T-cell (primary cell): ENCODE measurements around the gene PUS10. TPM values are rescaled to one million over a fixed set of nuclear protein-coding genes. Genes with fewer than 3 reads are reported as not detected.

ENCODE experiments used
- ATAC-seq, 4 experiments: fragments of 200-7000 bp in 3 of 4; fragments of 150-1000 bp in 1 of 4; cut with Tn5 transposase; replicated peaks in 1 of 4; 1 replicate in 3 of 4; 2 replicates in 1 of 4; pipeline ENCODE4 v1.10.0; 2021; ENCODE audit warnings: moderate library complexity in 3 of 4, mild to moderate bottlenecking in 2 of 4, moderate number of reproducible peaks in 1 of 4
- CTCF ChIA-PET, 2 donors: fragments of 300-600 bp; sonication (Branson Sonifier 250); formaldehyde crosslinking; loops; one replicate each; lab custom pipeline; 2022; ENCODE audit warnings: antibody characterized with exemption in 2 of 2; lab: Charles Lee
- POLR2A ChIA-PET, 2 donors: fragments of 300-600 bp; sonication (Branson Sonifier 250); formaldehyde crosslinking; loops; one replicate each; lab custom pipeline; 2022; ENCODE audit warnings: antibody characterized with exemption in 2 of 2; lab: Charles Lee
- DNase-seq, 35 experiments: peaks; one replicate each; pipeline versions ENCODE4 v3.0.0 to v3.0.0-alpha.2; 2013 to 2023
- H3K27ac ChIP-seq: one replicate; pipeline ENCODE4 v1.5.1; 2013; ENCODE audit warnings: low read length
- H3K27me3 ChIP-seq, 2 experiments: replicated peaks in 1 of 2; 1 replicate in 1 of 2; 2 replicates in 1 of 2; pipeline versions ENCODE4 v1.6.1 to v1.7.0; 2013; ENCODE audit warnings: low read length in 1 of 2, mixed read lengths in 1 of 2; ENCODE audit not compliant: control insufficient read depth in 2 of 2, insufficient read depth in 2 of 2; ENCODE audit errors: extremely low read depth in 1 of 2
- H3K36me3 ChIP-seq, 2 donors: 1 replicate in 1 of 2; 2 replicates in 1 of 2; pipeline versions ENCODE4 v1.6.1 to v1.7.0; 2013; ENCODE audit warnings: low read length in 1 of 2; ENCODE audit not compliant: control insufficient read depth in 2 of 2, insufficient read depth in 1 of 2; ENCODE audit errors: extremely low read depth in 1 of 2
- H3K4me1 ChIP-seq, 2 experiments: 1 replicate in 1 of 2; 2 replicates in 1 of 2; pipeline versions ENCODE4 v1.6.1 to v1.7.0; 2013; ENCODE audit warnings: low read length in 2 of 2, mixed read lengths in 1 of 2; ENCODE audit not compliant: insufficient read depth in 2 of 2, control insufficient read depth in 1 of 2; ENCODE audit errors: extremely low read depth in 1 of 2
- H3K4me3 ChIP-seq, 2 donors: 1 replicate in 1 of 2; 2 replicates in 1 of 2; pipeline versions ENCODE4 v1.5.1 to v1.7.0; 2013; ENCODE audit warnings: mild to moderate bottlenecking in 2 of 2, low read length in 1 of 2, moderate library complexity in 1 of 2; ENCODE audit not compliant: control insufficient read depth in 1 of 2; ENCODE audit errors: extremely low read depth in 1 of 2
- H3K9me3 ChIP-seq: 2 replicates; pipeline ENCODE4 v1.7.0; 2013
- H3K27ac Mint-ChIP-seq, 2 donors: one replicate each; pipeline ENCODE4 v1.8.0; 2020 to 2021; ENCODE audit warnings: mild to moderate bottlenecking in 2 of 2, mixed read lengths in 2 of 2
- H3K27me3 Mint-ChIP-seq, 2 donors: one replicate each; pipeline ENCODE4 v1.8.0; 2021 to 2022; ENCODE audit warnings: mixed read lengths in 2 of 2
- H3K36me3 Mint-ChIP-seq: one replicate; pipeline ENCODE4 v1.8.0; 2021; ENCODE audit warnings: mixed read lengths
- H3K4me1 Mint-ChIP-seq, 3 donors: one replicate each; pipeline ENCODE4 v1.8.0; 2020 to 2022; ENCODE audit warnings: mixed read lengths in 3 of 3, mild to moderate bottlenecking in 1 of 3
- H3K4me3 Mint-ChIP-seq, 3 donors: one replicate each; pipeline ENCODE4 v1.8.0; 2020 to 2022; ENCODE audit warnings: mild to moderate bottlenecking in 3 of 3, mixed read lengths in 3 of 3, moderate library complexity in 3 of 3
- H3K9me3 Mint-ChIP-seq, 3 donors: one replicate each; pipeline ENCODE4 v1.8.0; 2020 to 2022; ENCODE audit warnings: mixed read lengths in 3 of 3
- WGBS: methylation state at CpG from one replicate; pipeline ENCODE4 v1.1.5; 2013; ENCODE audit warnings: missing lambda C conversion rate; ENCODE audit not compliant: insufficient coverage; 5-methylcytosine and 5-hydroxymethylcytosine counted together
- total RNA-seq, 35 experiments: library from RNA in 6 of 35; stranded (reverse) in 6 of 35; fragments of 120-200 nt in 1 of 35; gene quantifications; one replicate each; pipeline versions ENCODE4 v1.2.1 to v1.2.4 and lab custom pipeline; 2013 to 2026

PUS10 gene
- total RNA-seq, 5 donors from 2014 or later (not counting 1 experiment from before 2014, with no cell fraction given), result 5.2 to 6.4 (median 5.6) TPM

DNA sequence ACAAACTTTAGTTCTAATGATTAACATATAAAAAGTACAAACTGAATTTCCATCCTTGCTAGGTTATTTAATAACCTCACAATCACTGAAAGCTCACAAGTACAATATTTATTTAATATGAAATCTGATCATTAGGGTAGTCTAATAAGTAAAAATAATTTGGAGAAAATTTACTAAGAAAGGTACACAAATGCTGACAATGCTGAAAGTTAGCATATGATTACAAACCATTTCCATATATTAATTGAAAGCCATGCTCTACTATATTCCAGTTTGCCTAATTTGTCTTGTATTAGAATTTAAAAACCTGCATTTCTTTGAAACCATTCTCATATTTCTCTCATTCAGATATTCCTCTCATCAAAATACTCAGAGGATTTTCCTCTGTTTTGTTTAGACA, 8.7 kb downstream of the PUS10 start:
- Histone ChIP-seq H3K4me1 (no peaks in the 10 kb centered on the region), H3K4me3 (no peak overlapping the region), H3K9me3 (no peaks in the 10 kb centered on the region), H3K36me3 (peaks cover 0 to 2% of the 10 kb centered on the region in 2 donors), H3K27me3 (no peaks in the 10 kb centered on the region), H3K27ac (no peak overlapping the region)
- Mint-ChIP-seq H3K27me3 (no peaks in the 10 kb centered on the region), H3K4me3 (no peak overlapping the region), H3K9me3 (no peaks in the 10 kb centered on the region), H3K27ac (no peak overlapping the region), H3K4me1 (peaks cover 0 to under 1% (median 0%) of the 10 kb centered on the region in 3 donors), H3K36me3 (peaks cover 10% of the 10 kb centered on the region)
- ATAC-seq (no peak), DNase-seq (no peak)
- CTCF ChIA-PET, result interaction anchor here in 1 of 2 donors (0.9 kb wide), 1 partner anchor 210 kb away, joined by 3 read pairs; no protein-coding TSS in a partner anchor
- POLR2A ChIA-PET, result interaction anchor here in 1 of 2 donors (0.5 kb wide), 1 partner anchor 52 kb away, joined by 9 read pairs; no protein-coding TSS in a partner anchor

DNA sequence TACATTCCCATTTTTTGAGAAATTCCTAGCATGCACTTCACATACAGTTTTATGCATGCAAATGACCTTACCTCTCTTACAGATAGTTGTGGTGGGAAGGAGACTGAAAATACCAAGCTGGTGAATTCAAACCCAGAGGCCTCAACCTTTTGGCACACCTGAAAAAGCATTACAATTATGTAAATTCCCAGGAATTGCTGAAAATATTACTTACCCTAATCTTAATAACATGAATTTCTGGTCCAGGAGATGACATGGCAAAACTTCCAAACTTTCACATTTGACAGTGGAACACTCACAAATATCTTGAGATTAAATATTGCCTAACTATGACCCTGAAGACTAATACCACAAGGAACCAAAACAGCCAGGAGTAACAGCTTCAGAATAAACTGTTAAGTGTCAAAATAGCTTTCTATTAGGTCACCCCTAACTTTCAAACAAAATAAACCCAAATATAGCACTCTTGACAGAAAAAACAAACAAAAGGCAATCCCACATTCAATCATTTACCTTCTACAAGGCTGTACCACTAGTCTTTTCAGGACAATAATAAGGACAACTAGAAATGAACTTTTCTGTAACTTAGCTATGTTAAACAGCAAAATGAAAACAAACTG, 11.5 kb downstream of the PUS10 start:
- no peak for DNase-seq
- ATAC-seq, result no peak
- no peaks in the 10 kb centered on the region for H3K4me1 ChIP-seq
- Mint-ChIP-seq H3K4me3 (no peak overlapping the region), H3K36me3 (peaks cover 10% of the 10 kb centered on the region), H3K9me3 (no peaks in the 10 kb centered on the region), H3K27ac (no peak overlapping the region), H3K4me1 (no peaks in the 10 kb centered on the region), H3K27me3 (no peaks in the 10 kb centered on the region)
- CTCF ChIA-PET, result interaction anchor here (0.5 to 0.8 kb wide), 3 partner anchors 20 to 228 kb away, joined by 3 to 5 read pairs (median 4); no protein-coding TSS in a partner anchor
- no peaks in the 10 kb centered on the region for H3K27me3 ChIP-seq
- POLR2A ChIA-PET, result no interaction called here
- H3K27ac ChIP-seq, result no peak overlapping the region
- no peaks in the 10 kb centered on the region for H3K9me3 ChIP-seq
- H3K36me3 ChIP-seq, result peaks cover 0 to 2% of the 10 kb centered on the region in 2 donors
- H3K4me3 ChIP-seq, result no peak overlapping the region

DNA sequence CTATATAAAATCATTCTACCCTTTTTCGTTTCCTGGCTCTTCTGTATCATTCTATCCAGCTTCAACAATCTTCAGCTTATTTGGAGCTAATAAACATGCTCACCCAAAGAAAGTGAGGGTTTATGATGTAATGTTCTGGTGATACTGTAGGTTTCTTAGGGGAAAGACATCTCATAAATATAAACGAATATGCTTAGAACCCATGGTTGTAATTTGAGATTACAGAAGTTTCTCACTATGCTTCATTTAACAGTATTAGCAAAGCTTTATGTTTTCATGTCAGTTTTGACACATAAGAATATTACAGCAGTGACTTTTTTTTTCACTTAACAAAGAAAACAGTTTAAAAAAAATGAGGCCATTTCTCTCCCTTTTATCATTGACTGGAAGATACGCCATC, 12.3 kb downstream of the PUS10 start:
- Histone ChIP-seq H3K36me3 (peaks cover 0 to 2% of the 10 kb centered on the region in 2 donors), H3K4me1 (no peaks in the 10 kb centered on the region)
- CTCF ChIA-PET, result interaction anchor here (0.7 to 1.8 kb wide), 2 partner anchors 103 to 202 kb away, joined by 3 to 5 read pairs; no protein-coding TSS in a partner anchor

DNA sequence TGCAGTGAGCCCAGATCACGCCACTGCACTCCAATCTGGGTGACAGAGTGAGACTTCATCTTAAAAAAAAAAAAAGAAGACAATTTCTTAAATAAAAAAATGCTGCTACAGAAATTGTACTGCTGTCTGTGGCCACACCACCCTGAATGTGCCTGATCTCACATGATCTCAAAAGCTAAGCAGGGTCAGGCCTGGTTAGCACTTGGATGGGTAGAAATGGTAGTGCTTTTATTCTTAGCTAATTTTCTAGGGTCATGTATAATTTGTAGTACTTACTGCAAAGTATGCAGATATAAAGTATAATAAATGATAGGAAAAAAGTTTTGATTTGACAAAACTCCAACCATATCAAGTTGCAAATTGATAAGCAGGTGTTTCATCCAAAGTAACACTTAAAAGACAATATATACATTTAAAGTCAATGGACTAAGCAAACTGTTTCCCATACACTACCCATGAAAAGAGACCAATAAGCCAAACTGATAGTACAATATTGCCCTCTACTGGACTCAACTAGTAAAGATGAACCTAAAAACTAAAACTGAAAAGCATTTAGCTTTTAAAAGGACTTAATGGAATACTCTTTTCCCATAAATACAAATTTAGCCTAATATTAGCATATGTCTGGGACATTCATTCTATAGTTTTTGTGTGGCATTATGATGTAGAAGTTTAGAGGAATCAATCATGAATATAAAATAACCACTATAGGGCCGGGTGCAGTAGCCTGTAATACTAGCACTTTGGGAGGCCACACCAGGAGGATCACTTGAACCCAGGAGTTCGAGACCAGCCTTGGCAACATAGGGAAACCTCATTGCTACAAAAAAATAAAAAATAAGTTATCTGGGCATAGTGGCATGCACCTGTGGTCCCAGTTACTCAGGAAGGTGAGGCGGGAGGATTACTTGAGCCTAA, 19.2 kb downstream of the PUS10 start:
- H3K27ac ChIP-seq, result no peak overlapping the region
- no peaks in the 10 kb centered on the region for H3K4me1 ChIP-seq
- Mint-ChIP-seq H3K27me3 (no peaks in the 10 kb centered on the region), H3K4me1 (peaks cover 0 to 2% (median 0%) of the 10 kb centered on the region in 3 donors), H3K27ac (no peak overlapping the region), H3K36me3 (no peaks in the 10 kb centered on the region), H3K9me3 (no peaks in the 10 kb centered on the region), H3K4me3 (no peak overlapping the region)
- peak; percentile 54 to 69 (median 56) for ATAC-seq
- DNase-seq, result peak in 18 of 35 experiments; percentile 2 to 78 (median 19)
- H3K36me3 ChIP-seq, result peaks cover 0 to 6% of the 10 kb centered on the region in 2 donors
- ChIA-PET POLR2A (interaction anchor here (0.6 to 0.7 kb wide), 2 partner anchors 25 to 323 kb away, joined by 4 to 5 read pairs; no protein-coding TSS in a partner anchor), CTCF (interaction anchor here (0.5 to 4.7 kb wide), 38 partner anchors 12 to 837 kb away, joined by 3 to 41 read pairs (median 4); partner anchors contain the start of genes PEX13 (in 1 of the 2), PUS10 (in 1 of the 2) and REL (in 1 of the 2))
- H3K27me3 ChIP-seq, result no peaks in the 10 kb centered on the region
- no peaks in the 10 kb centered on the region for H3K9me3 ChIP-seq
- no CpG with 5 or more reads among the region's 4 CpGs for WGBS
- no peak overlapping the region for H3K4me3 ChIP-seq

More for the DNA sequence above, 12.3 kb downstream of the PUS10 start:
- Histone ChIP-seq H3K27ac (no peak overlapping the region), H3K4me3 (no peak overlapping the region), H3K27me3 (no peaks in the 10 kb centered on the region), H3K9me3 (no peaks in the 10 kb centered on the region)
- H3K27me3 Mint-ChIP-seq, result no peaks in the 10 kb centered on the region
- H3K27ac Mint-ChIP-seq, result no peak overlapping the region
- no peak for DNase-seq
- ATAC-seq, result no peak
- peaks cover 10% of the 10 kb centered on the region for H3K36me3 Mint-ChIP-seq
- POLR2A ChIA-PET, result no interaction called here
- H3K9me3 Mint-ChIP-seq, result no peaks in the 10 kb centered on the region
- no peak overlapping the region for H3K4me3 Mint-ChIP-seq
- no peaks in the 10 kb centered on the region for H3K4me1 Mint-ChIP-seq
- WGBS, result no CpG with 5 or more reads among the region's 3 CpGs

DNA sequence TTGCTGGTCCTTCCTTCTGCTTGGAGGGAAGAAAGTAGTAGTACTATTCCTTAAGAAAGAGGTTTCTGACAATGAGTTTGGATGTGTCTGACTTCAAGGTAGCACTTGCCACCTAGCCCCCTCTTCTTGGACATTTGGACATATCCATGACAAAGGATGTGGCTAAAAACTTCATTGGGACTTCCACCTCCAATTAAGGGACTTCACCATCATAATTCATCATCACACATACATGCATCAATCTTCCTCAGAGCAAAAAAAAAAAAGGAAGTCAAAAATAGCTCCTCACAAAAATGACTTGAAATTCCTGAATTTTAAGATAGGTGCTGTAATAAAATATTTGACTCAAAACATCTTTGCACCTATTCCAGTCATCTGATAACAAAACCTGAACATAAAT, 23.9 kb downstream of the PUS10 start:
- no peak overlapping the region for H3K27ac ChIP-seq
- Mint-ChIP-seq H3K4me1 (peaks cover 7 to 17% (median 13%) of the 10 kb centered on the region in 3 donors), H3K27me3 (no peaks in the 10 kb centered on the region), H3K9me3 (peaks cover 0 to 8% (median 2%) of the 10 kb centered on the region in 3 donors), H3K36me3 (peaks cover 16% of the 10 kb centered on the region), H3K4me3 (no peak overlapping the region), H3K27ac (no peak overlapping the region)
- POLR2A ChIA-PET, result interaction anchor here in 1 of 2 donors (0.6 kb wide), 1 partner anchor 426 kb away, joined by 8 read pairs; no protein-coding TSS in a partner anchor
- H3K27me3 ChIP-seq, result no peaks in the 10 kb centered on the region
- no peaks in the 10 kb centered on the region for H3K9me3 ChIP-seq
- DNase-seq (no peak), ATAC-seq (no peak)
- H3K36me3 ChIP-seq, result peaks cover 0 to 6% of the 10 kb centered on the region in 2 donors
- peaks cover 0 to 4% of the 10 kb centered on the region in 2 experiments for H3K4me1 ChIP-seq
- no peak overlapping the region for H3K4me3 ChIP-seq
- CTCF ChIA-PET, result interaction anchor here (0.6 to 1.2 kb wide), 2 partner anchors 172 to 287 kb away, joined by 3 to 6 read pairs; no protein-coding TSS in a partner anchor

DNA sequence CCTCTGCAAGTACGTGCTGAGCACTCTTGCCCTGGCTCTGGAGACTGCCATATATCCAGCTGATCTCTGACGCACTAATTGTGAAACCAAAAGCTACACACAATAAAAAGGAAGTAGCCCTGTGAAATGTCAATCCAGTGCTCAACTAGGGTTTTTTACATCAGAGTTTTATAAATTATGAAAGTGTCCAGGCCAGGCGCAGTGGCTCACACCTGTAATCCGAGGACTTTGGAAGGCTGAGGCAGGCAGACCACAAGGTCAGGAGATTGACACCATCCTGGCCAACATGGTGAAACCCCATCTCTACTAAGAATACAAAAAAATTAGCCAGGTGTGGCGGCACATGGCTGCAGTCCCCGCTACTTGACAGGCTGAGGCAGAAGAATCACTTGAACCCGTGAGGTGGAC, 25.1 kb downstream of the PUS10 start:
- CTCF ChIA-PET, result interaction anchor here (0.6 to 2.0 kb wide), 4 partner anchors 11 to 45 kb away, joined by 3 to 5 read pairs (median 5); no protein-coding TSS in a partner anchor
- Mint-ChIP-seq H3K27ac (peak overlapping the region; percentile 84 to 89), H3K36me3 (peaks cover 16% of the 10 kb centered on the region), H3K27me3 (no peaks in the 10 kb centered on the region), H3K4me3 (peak overlapping the region; percentile 51 to 68 (median 52)), H3K4me1 (peaks cover 7 to 17% (median 13%) of the 10 kb centered on the region in 3 donors), H3K9me3 (peaks cover 0 to 8% (median 2%) of the 10 kb centered on the region in 3 donors)
- peak in 19 of 35 experiments; percentile 2 to 67 (median 14) for DNase-seq
- H3K9me3 ChIP-seq, result no peaks in the 10 kb centered on the region
- H3K27ac ChIP-seq, result peak overlapping the region; percentile 66
- WGBS, result 51% methylated on average over 4 of the region's 7 CpGs
- H3K4me3 ChIP-seq, result peak overlapping the region in 1 of 2 donors; percentile 0
- POLR2A ChIA-PET, result interaction anchor here (0.6 to 0.7 kb wide), 4 partner anchors 24 to 214 kb away, joined by 3 to 4 read pairs (median 3); no protein-coding TSS in a partner anchor
- peak; percentile 62 to 90 (median 70) for ATAC-seq
- H3K36me3 ChIP-seq, result peaks cover 0 to 6% of the 10 kb centered on the region in 2 donors
- H3K27me3 ChIP-seq, result no peaks in the 10 kb centered on the region
- H3K4me1 ChIP-seq, result peaks cover 0 to 4% of the 10 kb centered on the region in 2 experiments
